Activated T-cell treated with anti-CD3 and anti-CD28 coated beads for 24 hours (primary cell): Measurements from ENCODE around the gene HJURP.

Experiments
- DNase-seq: peaks from one replicate; pipeline ENCODE4 v3.0.0-alpha.2; 2020; ENCODE audit warnings: low read depth

The HJURP gene

DNA sequence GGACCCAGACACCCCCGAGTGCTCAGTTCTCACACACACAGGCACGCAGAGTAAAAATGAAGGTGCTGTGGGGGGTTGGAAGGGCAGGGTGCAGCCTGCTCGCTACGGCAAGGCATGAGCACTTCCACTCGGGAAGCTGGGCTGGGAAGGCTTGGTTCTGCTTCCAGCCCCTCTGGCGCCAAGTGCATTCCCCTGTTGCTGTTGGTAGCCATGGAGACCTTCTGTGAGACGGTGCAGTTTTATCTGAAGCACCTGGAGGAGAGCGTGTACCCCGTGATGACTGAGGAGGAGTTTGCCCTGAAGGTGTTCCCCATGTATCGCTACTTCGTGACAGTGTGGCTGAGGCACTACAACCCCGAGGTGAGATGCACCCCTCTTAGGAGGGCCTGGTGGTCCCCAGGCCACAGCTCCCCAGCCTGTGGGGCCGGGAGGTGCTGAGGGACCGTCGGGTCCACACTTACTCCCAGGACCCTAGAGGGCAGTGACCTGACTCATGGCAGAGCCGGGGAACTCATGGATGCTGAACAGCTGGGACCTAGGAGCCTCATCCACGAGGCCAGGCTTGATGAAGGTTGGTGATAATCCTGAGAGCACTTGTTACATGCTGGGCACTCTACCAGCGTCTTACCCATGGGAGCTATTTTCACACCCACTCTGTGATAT is 60.7 kb downstream of the HJURP start:
- DNase-seq, result no peak

DNA sequence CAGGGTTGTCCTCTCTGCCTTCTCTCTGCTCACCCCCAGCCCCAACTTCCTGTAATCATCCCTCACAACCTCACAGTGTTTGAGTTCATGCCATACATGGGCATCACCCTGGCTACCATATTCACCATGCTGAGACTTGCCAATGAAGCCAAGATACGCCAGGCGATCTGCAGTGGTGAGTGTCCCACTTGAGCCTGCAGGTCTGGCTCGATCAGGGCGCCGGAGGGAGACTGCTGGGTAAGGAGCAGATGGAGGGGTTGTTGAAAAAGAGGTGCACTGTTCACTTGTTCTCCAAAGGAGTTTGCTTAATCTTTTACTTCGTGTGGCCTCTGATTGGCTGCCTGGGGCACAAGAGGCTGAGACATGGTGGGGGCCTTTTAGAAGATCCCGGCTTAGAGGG is 61.6 kb downstream of the HJURP start:
- no peak for DNase-seq

DNA sequence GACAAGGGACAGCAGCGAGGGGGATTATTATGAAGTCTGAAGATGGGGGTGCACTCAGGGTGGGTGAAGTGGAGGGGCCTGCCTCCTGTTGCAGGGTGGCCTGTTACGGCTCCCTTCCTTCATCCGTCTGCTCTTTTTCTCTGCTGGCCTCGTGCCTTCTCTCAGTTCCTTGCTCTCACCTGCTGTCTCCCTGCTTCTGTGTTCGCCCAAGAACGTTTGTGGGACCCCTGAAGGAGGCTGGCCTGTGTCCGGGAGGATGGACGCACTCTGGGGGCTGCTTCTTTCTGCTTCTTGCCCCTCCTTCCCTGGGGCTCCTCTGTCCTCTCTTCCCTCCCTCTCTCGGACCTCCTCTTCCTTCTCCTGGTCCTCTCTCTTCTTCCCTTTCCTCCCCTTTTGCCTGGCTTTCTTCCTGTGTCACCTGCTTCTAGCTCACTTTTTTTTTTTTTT is 62.4 kb downstream of the HJURP start:
- no peak for DNase-seq

DNA sequence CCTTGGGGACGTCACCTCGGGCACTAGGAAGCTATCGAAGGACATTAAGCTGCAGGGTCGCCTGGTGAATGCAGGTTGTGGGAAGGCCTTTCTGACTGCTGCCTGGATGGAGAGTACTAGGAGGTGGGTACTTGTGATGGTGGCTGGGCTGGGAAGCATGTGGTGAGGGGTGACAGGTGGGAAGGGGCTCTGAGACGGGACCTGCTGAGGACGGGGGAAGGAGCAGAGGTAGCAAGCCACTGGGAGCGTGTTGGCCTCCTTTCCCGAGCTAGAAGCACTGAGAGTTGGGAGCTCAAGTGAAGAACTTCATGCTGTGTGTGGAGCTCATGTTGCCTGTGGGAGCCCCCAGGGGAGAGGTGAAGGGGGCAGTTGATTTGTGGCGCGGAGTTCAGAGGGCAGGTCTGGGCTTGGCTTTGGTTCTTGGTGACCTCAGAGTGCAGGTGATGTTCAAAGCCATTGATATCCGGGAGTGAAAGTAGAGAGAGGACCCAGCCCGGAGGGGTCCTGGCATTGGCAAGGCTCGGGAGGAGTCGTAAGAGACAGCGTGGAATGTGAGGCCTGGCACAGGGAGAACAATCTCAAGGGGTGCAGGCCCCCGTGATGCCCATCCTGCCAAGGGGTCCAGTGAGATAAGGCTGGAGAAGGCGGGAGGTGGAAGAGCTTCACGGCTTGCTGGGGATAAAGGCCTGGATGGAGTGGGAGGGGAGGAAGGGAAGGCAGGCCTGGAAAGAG is 63.0 kb downstream of the HJURP start:
- DNase-seq, result no peak

DNA sequence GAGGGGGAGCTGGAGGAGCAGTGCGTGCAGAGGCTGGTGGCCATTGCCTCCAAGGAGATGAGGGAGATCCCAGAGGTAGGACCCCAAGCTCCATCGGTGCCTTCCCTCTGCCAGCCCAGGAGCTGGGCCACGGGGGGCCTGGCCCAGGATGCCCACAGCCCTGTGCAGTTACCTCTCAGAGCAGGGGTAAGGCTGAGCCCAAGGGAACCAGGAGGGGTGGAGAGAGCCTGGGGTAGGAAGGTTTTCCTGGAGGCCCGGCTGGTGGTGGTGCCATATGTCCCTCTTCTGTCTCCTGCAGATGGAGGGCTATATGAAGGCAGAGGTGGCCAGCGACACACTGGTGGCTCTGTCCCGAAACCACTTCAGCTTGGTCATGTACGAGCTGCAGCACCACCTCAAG is 64.8 kb downstream of the HJURP start:
- no peak for DNase-seq
